ENCODE results near the gene ZNF341. TPM values are rescaled to one million over a fixed set of nuclear protein-coding genes. Genes with fewer than 3 reads are reported as not detected.

ZNF341 gene
- total RNA-seq, 1 donor = 1.1 TPM

DNA sequence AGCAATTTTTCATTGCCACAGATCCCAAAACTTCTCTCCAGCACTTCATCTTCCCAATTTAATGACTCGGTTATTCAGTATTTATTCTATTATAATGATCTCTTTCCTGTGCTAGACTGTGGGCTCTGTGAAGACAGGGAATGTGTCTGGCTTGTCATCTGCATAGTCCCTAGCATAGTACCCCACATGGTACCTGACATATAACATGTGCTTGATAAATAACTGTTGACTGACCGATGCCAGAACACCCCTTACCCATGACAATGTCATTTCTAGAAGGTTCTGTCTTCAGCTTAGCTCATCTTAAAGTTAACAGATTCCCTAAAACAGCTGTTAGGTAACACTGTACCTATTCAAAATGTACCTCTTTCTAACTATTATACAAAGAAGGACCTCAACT lies 15.3 kb upstream of the ZNF341 start:
- no peak for DNase-seq (ENCODE audit: insufficient read length, low spot score, missing footprints)
- H3K27ac ChIP-seq (ENCODE audit: low read depth, low read length) = no peak overlapping the region
- peaks cover 6% of the 10 kb centered on the region for H3K4me1 ChIP-seq (ENCODE audit: insufficient read depth, low read length)
- H4K20me1 ChIP-seq (ENCODE audit: insufficient read depth, low read length) = no peaks in the 10 kb centered on the region
- no peaks in the 10 kb centered on the region for H3K27me3 ChIP-seq (ENCODE audit: insufficient read depth, low read length)
- no peak overlapping the region for H2AFZ ChIP-seq (ENCODE audit: low read length)
- H3K79me2 ChIP-seq (ENCODE audit: insufficient read depth, low read length) = peaks cover 7% of the 10 kb centered on the region
- no peak for TF ChIP-seq CTCF (IDR thresholded peaks at IDR 0.05; ENCODE audit: extremely low read depth, low read depth, low read length)
- no peaks in the 10 kb centered on the region for H3K9me3 ChIP-seq (ENCODE audit: low read depth, low read length)
- no peak overlapping the region for H3K4me3 ChIP-seq (ENCODE audit: insufficient read depth, low read length)
- peaks cover 3% of the 10 kb centered on the region for H3K36me3 ChIP-seq (ENCODE audit: insufficient read depth, low read length)
- H3K4me2 ChIP-seq (ENCODE audit: insufficient read depth, low read length) = no peak overlapping the region

GRCh38 chr20:33719277-33719988 lies 12.4 kb upstream of the ZNF341 start:
- H3K4me1 ChIP-seq (ENCODE audit: insufficient read depth, low read length) = peaks cover 6% of the 10 kb centered on the region
- peaks cover 7% of the 10 kb centered on the region for H3K79me2 ChIP-seq (ENCODE audit: insufficient read depth, low read length)
- H2AFZ ChIP-seq (ENCODE audit: low read length) = peak overlapping the region; percentile 97
- no peaks in the 10 kb centered on the region for H3K27me3 ChIP-seq (ENCODE audit: insufficient read depth, low read length)
- peak overlapping the region; percentile 64 for H3K27ac ChIP-seq (ENCODE audit: low read depth, low read length)
- peak overlapping the region; percentile 96 for H3K4me2 ChIP-seq (ENCODE audit: insufficient read depth, low read length)
- peak overlapping the region; percentile 88 for H3K4me3 ChIP-seq (ENCODE audit: insufficient read depth, low read length)
- DNase-seq (ENCODE audit: insufficient read length, low spot score, missing footprints) = no peak
- no peaks in the 10 kb centered on the region for H3K9me3 ChIP-seq (ENCODE audit: low read depth, low read length)
- no peak for TF ChIP-seq CTCF (IDR thresholded peaks at IDR 0.05; ENCODE audit: extremely low read depth, low read depth, low read length)
- H3K36me3 ChIP-seq (ENCODE audit: insufficient read depth, low read length) = no peaks in the 10 kb centered on the region
- H4K20me1 ChIP-seq (ENCODE audit: insufficient read depth, low read length) = no peaks in the 10 kb centered on the region

DNA sequence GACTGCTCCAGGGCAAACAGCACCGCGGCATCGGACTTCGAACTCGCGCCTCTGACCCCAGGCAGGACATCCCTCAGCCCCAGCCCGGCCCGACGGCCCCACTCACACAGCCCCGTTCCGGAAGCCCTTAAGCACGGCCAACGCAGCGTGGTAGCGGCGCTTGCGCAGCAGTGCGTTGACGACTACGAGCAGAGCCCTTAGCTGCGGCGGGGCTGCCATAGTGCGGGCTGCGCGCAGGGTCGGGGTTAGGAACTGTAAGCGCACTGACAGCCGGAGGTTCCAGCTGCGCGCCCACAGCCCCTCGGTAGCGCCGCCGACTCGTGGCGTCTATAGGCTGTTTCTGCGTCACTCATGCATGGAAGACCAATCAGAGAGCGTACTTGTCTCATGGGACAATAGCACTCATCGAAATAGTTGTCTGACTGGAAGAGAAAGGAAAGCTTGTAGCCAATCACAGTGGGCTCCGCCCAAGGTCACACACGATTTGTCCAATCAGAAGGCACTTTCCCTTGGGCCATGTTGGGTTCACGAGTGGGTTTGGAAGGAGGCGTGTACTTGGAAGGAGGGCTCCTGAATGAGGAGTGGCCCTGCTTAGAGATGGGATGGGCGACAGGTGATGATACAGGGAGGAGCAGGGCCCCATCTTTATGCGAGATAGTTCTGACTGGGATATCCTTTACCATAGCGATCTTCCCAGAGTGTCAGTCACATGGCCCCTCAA lies 11.6 kb upstream of the ZNF341 start, which contains the start of gene PXMP4:
Gene PXMP4 (minus strand): TSS at position 322 of the 721 bp plus-strand sequence. CDS start 103 bp downstream, at position 219.
- Histone ChIP-seq H3K4me3 (ENCODE audit: insufficient read depth, low read length) (peak within 1 kb of the TSS; percentile 88), H3K4me2 (ENCODE audit: insufficient read depth, low read length) (peak within 1 kb of the TSS; percentile 96), H3K9me3 (ENCODE audit: low read depth, low read length) (no peaks in the 10 kb centered on the region), H2AFZ (ENCODE audit: low read length) (peak within 1 kb of the TSS; percentile 97), H3K36me3 (ENCODE audit: insufficient read depth, low read length) (no peaks in the 10 kb centered on the region), H3K4me1 (ENCODE audit: insufficient read depth, low read length) (peaks cover 6% of the 10 kb centered on the region), H3K27me3 (ENCODE audit: insufficient read depth, low read length) (no peaks in the 10 kb centered on the region), H4K20me1 (ENCODE audit: insufficient read depth, low read length) (no peaks in the 10 kb centered on the region), H3K79me2 (ENCODE audit: insufficient read depth, low read length) (peaks cover 7% of the 10 kb centered on the region), H3K27ac (ENCODE audit: low read depth, low read length) (peak within 1 kb of the TSS; percentile 64)
- no peak for TF ChIP-seq CTCF (IDR thresholded peaks at IDR 0.05; ENCODE audit: extremely low read depth, low read depth, low read length)
- peak; percentile 99 for DNase-seq (ENCODE audit: insufficient read length, low spot score, missing footprints)
